ENCODE measurements around the gene GK.

- TF ChIP-seq CTCF (conservative IDR thresholded peaks at IDR 0.05; ENCODE audit: low read depth, low read length) (no peak), EZH2 (IDR thresholded peaks at IDR 0.05; ENCODE audit: borderline replicate concordance, low read depth, low read length, poor library complexity, severe bottlenecking) (no peak)
Observed at GRCh38 chrX:30661228-30661627, 8.0 kb downstream of the GK start.

Data from A673 (cell line).